HG03342 (cell line): ENCODE measurements around the gene THAP11.

Experiments
- ATAC-seq: cut with Tn5 transposase; IDR thresholded peaks from one replicate; pipeline ENCODE4 v1.9.1; 2021; ENCODE audit warnings: mild to moderate bottlenecking, moderate library complexity; ENCODE audit not compliant: unreplicated experiment

The THAP11 gene

DNA sequence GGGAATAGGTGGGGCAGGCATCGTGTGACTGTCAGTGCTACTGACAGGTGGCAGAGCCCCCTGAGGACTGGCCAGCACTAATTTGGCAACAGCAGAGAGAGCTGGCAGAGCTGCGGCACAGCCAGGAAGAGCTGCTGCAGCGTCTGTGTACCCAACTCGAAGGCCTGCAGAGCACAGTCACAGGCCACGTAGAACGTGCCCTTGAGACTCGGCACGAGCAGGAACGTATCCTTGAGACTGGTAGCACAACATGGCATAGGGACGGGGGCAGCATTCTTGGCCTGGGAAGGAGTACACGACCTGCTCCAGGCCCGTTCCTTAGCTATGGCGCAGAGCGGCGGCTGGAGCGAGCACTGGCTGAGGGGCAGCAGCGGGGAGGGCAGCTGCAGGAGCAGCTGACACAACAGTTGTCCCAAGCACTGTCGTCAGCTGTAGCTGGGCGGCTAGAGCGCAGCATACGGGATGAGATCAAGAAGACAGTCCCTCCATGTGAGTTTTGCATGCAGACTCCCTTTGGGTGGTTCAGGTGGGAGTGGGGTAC is 39.6 kb downstream of the THAP11 start:
- ATAC-seq = no peak

DNA sequence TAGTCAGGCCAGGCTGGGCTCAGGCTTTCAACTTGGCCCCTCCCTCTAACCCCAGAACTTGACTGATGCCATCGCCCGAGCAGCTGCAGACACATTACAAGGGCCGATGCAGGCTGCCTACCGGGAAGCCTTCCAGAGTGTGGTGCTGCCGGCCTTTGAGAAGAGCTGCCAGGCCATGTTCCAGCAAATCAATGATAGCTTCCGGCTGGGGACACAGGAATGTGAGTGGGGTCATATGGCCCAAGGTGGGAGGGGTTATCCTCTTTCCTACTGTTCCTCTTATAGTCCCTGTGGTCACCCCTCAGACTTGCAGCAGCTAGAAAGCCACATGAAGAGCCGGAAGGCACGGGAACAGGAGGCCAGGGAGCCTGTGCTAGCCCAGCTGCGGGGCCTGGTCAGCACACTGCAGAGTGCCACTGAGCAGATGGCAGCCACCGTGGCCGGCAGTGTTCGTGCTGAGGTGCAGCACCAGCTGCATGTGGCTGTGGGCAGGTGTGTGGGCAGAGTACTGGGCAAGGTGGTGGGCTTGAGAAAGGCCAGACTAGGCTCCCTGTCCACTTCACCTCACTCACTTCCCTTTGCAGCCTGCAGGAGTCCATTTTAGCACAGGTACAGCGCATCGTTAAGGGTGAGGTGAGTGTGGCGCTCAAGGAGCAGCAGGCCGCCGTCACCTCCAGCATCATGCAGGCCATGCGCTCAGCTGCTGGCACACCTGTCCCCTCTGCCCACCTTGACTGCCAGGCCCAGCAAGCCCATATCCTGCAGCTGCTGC is 40.4 kb downstream of the THAP11 start:
- ATAC-seq = no peak

DNA sequence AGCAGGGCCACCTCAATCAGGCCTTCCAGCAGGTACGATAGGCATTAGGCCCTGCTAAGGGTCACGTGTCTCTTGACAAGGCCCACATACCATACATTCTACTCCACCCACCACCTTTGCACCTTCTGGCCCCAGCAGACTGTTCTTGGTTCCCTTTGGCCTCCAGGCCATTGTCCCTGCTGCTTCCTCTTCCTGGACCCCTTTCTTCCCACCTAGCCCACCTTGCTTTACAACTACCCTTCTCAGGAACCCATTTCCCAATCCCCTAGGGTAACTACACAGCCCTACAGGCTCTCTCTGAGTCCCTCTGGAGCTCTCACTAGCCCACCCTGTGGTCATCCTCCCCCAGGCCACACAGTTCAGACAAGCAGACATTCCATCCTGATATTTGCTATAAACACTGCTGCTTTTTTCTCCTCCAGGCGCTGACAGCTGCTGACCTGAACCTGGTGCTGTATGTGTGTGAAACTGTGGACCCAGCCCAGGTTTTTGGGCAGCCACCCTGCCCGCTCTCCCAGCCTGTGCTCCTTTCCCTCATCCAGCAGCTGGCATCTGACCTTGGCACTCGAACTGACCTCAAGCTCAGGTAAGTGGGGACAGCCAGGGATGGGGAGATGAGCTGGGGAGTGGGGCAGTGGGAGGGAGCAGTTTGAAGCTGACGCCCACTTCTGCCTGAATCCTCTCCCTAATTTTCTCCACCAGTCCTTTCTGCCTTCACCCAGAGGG is 41.2 kb downstream of the THAP11 start:
- ATAC-seq = no peak

DNA sequence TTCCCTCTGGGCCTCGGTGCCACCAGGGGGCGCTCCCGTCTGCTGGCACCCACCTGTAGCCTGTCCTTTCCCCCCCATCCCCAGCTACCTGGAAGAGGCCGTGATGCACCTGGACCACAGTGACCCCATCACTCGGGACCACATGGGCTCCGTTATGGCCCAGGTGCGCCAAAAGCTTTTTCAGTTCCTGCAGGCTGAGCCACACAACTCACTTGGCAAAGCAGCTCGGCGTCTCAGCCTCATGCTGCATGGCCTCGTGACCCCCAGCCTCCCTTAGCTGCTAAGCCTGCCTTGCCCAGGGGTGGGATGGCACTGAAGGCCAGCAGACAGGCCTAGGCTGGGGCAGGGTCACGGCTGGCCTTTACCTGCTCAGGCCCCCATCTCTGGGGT is 41.7 kb downstream of the THAP11 start:
- ATAC-seq = no peak

DNA sequence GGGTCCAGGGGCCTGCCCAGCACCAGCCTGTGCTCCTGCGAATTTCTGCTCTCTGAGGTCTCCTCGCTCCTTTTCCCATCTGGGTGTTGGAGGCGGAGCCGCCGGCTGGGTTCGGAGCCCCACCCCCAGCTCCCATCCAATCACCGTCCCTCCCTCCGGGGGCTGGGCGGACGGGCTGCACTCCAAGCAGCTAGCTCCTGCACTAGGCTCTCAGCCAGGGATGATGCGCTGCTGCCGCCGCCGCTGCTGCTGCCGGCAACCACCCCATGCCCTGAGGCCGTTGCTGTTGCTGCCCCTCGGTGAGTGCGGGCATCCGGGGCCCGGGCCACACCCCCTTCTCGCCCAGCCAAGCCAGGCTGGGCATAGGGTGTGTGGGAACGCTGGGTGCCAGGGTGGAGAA is 42.6 kb downstream of the THAP11 start, which contains the start of gene NRN1L:
NRN1L (plus strand) TSS at position 202 of the 400 bp plus-strand sequence; CDS start at position 221, 19 bp downstream.
- no peak for ATAC-seq

DNA sequence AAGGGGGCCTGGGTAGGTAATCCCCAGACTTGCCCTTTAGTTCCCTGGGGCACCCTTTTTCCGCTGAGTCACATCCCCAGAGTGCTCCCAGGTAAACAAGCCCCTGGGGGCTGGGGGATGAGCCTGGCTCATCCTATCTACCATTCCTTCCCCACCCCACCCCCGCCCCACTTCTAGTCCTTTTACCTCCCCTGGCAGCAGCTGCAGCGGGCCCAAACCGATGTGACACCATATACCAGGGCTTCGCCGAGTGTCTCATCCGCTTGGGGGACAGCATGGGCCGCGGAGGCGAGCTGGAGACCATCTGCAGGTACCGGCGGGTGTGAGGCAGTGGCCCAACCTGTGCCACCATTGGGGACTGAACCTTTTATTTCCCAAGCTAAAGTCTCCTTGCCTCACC is 43.4 kb downstream of the THAP11 start:
- no peak for ATAC-seq

DNA sequence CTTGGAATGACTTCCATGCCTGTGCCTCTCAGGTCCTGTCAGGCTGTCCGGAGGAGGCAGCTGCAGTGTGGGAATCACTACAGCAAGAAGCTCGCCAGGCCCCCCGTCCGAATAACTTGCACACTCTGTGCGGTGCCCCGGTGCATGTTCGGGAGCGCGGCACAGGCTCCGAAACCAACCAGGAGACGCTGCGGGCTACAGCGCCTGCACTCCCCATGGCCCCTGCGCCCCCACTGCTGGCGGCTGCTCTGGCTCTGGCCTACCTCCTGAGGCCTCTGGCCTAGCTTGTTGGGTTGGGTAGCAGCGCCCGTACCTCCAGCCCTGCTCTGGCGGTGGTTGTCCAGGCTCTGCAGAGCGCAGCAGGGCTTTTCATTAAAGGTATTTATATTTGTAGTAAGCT is 43.9 kb downstream of the THAP11 start:
- ATAC-seq = no peak

DNA sequence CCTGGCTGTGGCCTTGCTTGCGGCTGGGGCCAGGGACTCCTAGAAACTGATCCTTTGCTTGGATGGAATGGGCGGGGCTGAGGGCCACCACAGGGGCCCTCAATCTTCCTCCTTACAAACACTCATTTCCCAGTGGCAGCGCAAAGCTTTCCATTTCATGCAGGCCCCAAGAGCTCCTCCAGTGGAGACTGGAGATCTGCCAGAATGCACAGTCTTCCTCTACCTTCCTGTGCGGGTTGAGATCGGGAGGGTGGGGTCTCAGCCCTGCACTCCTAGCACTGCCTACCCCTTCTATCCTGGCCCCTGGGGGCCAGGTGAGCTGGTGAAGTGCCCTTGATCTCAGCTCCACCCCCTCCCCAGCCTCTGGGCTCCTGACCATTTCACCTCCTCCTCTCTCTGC is 44.3 kb downstream of the THAP11 start:
- no peak for ATAC-seq

DNA sequence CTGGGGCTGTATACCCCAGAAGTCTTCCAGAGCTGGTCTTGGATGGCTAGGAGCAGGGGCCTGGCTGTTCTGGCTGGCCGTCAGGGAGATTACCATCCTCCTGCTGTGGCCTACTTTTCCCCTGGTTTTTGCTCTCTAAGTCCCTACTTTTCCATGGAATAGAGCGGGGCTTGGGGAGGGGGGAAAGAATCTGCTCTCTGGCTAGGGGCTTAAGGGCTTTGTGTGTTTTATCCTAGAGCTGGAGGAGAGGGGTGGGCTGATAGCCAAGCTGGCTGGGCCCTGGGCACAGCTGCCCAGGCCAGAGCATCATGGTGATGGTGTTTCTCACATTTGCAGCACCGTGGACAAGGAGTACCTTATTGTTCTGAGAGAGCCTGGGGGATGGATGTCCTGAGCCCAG is 46.2 kb downstream of the THAP11 start:
- ATAC-seq = no peak

DNA sequence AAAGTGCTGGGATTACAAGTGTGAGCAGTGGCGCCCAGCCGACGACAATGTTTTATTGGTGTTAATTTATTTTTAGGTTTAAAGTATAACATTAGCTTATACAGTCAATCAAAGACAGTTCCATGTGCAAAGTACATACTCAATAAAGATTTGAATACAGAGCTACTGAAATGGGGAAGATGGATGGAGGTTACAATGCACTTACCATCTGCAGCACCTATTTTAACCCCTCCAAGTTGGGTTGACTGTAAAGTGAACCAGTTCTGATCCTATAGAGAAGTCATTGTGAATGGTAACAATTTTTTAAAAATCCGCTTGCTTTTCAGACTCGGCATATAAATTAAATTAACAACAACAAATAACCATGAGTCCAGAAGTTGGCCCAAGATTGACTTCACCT is 50.3 kb downstream of the THAP11 start:
- no peak for ATAC-seq

DNA sequence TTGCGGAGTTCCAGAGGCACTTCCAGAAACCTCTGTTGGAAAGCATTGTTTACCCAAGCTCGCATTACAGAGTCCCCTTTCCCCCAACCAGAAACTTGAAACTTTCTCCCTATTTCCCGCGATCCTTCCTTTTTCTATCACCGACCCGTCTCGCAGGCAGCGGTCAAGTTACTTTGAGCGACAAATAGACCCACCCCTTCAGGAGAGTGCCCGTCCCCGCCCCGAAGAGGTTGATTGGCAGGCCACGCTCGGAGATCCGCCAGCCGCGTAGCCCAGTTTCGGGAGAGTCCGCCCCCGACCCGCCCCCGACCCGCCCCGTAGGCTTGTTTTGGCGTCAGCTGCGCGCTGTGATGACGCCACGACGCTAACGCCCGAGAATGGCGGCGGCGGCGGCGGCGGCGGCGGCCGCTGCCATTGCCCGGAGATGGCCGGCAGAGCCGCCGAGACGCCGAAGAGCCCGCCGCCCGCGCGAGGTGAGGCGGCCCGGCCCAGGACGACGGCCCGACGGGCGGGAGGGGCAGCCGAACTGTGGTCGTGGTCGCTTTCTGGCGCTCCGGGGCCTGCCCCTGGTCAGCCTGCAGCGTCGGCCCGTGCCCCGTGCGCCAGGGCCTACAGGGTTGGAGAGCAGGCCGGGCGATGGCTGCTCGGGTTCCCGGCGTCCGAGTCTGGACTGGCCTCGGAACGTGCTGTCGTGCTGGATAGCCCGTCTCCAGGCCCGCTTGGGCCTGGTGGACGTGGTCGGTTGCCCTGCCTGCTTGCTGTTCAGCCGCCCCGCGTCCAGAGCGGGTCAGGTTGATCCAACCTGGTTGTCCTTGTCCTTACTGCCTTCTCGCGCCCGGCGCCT is 51.0 kb downstream of the THAP11 start, which contains the start of gene PSKH1:
PSKH1 (plus strand) TSS at position 356 of the 844 bp plus-strand sequence. CDS start 15,496 bp downstream, outside the sequence.
- ATAC-seq = peak; percentile 89
